HG02759 (cell line): Measurements from ENCODE around the gene SMS.

Source experiments
- ATAC-seq: cut with Tn5 transposase; IDR thresholded peaks from one replicate; pipeline ENCODE4 v1.9.1; 2021; ENCODE audit warnings: mild to moderate bottlenecking, moderate library complexity; ENCODE audit not compliant: unreplicated experiment

Gene SMS

DNA sequence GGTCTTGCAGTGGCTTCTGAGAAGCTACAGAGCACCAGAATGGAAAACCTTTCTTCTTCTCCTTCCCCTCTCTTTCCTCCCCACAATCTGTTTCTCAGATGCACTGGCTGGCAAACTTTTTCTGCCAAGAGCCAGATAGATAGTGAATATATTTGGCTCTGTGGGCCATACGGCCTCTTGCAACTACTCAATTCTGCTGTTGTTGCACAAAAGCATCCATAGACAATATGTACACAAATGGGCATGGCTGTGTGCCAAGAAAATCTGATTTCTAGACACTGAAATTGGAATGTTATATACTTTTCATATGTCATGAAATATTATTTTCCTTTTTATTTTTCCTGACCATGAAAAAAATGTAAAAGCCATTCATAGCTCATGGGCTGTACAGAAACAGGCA, 94.7 kb downstream of the SMS start:
- ATAC-seq: no peak

DNA sequence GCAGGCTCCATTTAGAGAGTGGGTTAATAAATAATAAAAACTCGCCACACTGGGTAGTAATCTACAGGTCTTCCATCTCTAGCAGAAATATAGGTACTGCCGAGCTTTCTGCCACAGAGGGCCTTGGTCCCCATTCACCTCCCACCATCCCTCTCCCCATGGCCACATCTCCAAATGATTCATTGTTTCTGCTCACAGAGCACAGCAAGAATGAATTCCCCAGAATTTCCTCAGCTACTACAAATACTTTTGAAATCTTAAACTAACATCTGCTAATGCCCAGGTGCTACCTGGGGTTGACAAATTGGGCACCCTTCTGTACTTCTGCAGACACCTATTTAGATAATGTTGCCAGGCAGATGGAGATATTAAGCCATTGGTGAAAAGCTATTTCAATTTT, 96.7 kb downstream of the SMS start:
- no peak for ATAC-seq

DNA sequence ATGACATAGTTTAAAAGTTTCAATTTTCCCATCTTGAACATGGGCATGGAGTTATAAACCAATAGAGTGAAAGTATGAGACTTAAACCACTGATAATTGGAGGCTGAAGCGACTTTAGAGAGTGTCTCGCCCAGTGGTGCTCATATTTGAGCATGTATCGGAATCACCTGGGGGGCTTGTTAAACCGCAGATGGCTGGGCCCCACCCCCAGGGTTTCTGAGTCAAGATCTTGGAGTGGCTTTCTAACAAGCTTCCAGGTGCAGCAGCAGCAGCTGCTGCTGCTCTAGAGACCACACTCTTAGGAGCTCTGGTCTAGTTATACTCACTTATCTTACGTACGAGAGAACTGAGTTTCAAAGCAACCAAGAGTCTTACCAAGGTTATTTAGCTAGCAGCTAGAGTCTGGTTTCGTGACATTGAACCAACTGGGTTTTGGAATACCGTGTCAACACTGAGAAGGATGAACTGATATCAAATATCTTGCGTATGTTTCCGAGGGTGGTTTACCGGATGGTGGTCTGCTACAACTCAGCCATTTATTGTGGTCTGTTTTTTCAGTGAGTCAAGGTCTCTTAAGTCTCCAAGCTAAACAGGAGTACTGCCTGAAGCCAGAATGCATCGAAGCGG, 97.5 kb downstream of the SMS start:
- ATAC-seq: no peak

DNA sequence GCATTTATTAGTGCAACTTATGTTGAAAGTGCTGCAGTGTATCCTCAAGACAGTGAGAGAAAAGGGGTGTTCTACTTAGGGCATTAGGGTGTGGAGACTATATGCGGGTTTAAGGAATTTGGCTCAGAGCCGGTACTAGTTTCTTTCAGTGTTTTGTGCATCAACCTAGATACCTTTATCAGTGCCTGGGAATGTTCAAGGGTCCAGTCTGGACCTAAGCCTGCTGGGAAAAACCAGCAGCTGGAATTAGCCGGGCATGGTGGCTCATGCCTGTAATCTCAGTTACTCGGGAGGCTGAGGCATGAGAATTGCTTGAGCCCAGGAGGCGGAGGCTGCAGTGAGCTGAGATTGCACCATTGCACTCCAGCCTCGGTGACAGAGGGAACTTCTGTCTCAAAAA, 99.0 kb downstream of the SMS start:
- no peak for ATAC-seq

DNA sequence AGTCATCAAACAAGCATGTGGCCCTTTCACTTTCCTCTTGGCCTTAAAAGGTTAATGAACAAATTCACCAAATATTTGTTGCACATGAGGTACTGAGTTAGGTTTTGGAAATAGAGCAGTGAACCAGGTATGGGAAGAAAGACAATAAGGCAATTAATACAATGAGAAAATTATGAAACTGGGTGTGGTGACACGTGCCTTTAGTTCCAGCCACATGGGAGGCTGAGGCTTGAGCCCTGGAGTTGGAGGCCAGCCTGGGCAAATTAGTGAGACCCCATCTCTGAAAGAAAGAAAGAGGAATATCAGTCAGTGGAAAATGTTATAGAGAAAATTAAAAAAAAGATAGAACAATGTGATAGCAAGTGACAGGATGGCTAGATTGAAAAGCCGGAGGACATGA, 99.7 kb downstream of the SMS start:
- ATAC-seq: no peak

DNA sequence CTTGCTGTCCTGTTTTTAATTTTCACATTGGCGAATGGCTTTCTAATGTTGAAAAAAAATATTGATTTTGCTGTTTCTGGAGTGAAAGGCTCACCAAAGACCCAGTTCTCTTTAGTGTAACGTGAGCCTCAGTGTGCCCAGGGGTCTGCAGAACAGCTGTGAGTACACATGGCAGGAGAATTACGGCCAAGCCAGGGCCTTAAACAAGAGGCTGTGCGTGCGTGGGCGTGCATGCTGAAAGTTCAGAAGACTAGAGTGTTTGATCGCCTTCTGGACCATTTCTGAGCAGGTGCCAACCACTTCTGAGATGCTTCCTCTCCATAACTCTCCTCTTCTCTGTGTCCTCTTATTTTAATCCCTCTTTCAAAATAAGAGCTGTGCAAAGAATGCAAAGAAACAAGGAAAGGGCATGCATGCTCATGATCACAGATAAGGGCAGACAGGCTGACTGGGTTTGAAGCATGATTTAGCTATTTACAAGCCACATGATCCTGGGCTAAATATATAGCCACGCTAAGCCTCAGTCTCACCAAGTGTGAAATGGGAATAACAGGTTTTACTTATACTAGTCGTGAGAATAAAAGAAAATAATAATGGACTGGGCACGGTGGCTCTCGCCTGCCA, 101.5 kb downstream of the SMS start:
- ATAC-seq: no peak

DNA sequence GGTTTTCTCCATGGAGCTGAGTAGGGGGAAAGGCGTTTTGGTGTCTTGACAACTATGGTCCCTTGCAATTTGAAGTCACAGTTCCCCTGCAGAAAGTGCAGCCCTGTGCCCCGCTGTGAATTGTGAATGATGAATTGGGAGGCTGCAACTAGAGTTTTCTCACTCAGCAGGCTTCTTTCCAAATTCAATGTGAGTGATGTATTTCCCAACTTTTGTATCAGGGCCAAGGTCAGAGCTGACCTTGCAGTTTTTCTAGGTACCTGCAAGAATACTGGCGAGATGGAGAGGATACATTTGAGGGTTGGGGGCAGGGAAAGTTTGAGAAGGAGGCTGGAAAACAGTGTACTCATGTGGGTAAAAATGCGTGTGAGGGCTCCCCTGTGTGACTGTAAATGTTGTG, 103.4 kb downstream of the SMS start:
- no peak for ATAC-seq
